Dermis microvascular lymphatic vessel endothelial cell (primary cell): Measurements from ENCODE around the gene ZNF491. TPM values are rescaled to one million over a fixed set of nuclear protein-coding genes. Genes with fewer than 3 reads are reported as not detected.

ENCODE experiments used
- total RNA-seq: library from RNA; depleted of rRNA; stranded (reverse); fragments of >200 nt; gene quantifications from 2 replicates; pipeline ENCODE4 v1.2.1, GENCODE V29; 2014

ZNF491 gene
- total RNA-seq, 1 donor from 2014 or later = 1.5 TPM

Other genes with a start within 250 kb of the ZNF491 start
- 23.8 and 24.1 TPM in 2 replicates for gene ELOF1, start 239.3 kb upstream of the ZNF491 start, total RNA-seq
- gene ACP5, start 220.9 kb upstream of the ZNF491 start, total RNA-seq = 0.26 and 0.38 TPM in 2 replicates
- 17.3 and 21.4 TPM in 2 replicates for gene ZNF627, start 201.0 kb upstream of the ZNF491 start, total RNA-seq
- gene ZNF823, start 59.6 kb upstream of the ZNF491 start, total RNA-seq = 7.1 and 9.1 TPM in 2 replicates
- gene ZNF441, start 31.5 kb upstream of the ZNF491 start, total RNA-seq = 8.0 and 9.4 TPM in 2 replicates
- 5.9 and 7.2 TPM in 2 replicates for gene ZNF440, start 15.8 kb downstream of the ZNF491 start, total RNA-seq
- 0.77 and 1.1 TPM in 2 replicates for gene ZNF439, start 50.2 kb downstream of the ZNF491 start, total RNA-seq
- 5.0 and 9.6 TPM in 2 replicates for gene ZNF69, start 89.3 kb downstream of the ZNF491 start, total RNA-seq
- gene ZNF700, start 126.6 kb downstream of the ZNF491 start, total RNA-seq = 4.0 and 5.9 TPM in 2 replicates
- gene ZNF763, start 166.5 kb downstream of the ZNF491 start, total RNA-seq = 1.2 and 1.6 TPM in 2 replicates
- gene ZNF433, start 237.2 kb downstream of the ZNF491 start, total RNA-seq = 1.2 and 2.0 TPM in 2 replicates